PC-9 (cell line): ENCODE data around the gene SCP2. TPM values are rescaled to one million over a fixed set of nuclear protein-coding genes. Genes with fewer than 3 reads are reported as not detected.

Source experiments
- BruUV-seq: library from RNA; stranded (reverse); fragments of 400-500 nt; replicated peaks from 2 replicates; lab custom pipeline; 2021; lab: Mats Ljungman, UMichigan
- CTCF ChIA-PET: fragments of 300-600 bp; sonication (Branson Sonifier 250); formaldehyde crosslinking; loops from one replicate; lab custom pipeline; 2022; ENCODE audit warnings: antibody characterized with exemption; lab: Charles Lee
- POLR2A ChIA-PET: fragments of 300-600 bp; sonication (Branson Sonifier 250); formaldehyde crosslinking; loops from one replicate; lab custom pipeline; 2022; ENCODE audit warnings: antibody characterized with exemption; ENCODE audit not compliant: unreplicated experiment; lab: Charles Lee
- DNase-seq, 2 experiments: peaks; one replicate each; pipeline versions ENCODE4 v3.0.0 to v3.0.0-alpha.2; 2015 to 2022; ENCODE audit warnings: mixed read lengths in 1 of 2
- H2AFZ ChIP-seq: fragments of 200-600 bp; sonication (generic); 2 replicates; pipeline ENCODE4 v1.8.1; 2017; ENCODE audit warnings: antibody characterized with exemption
- H3F3A ChIP-seq: fragments of 200-600 bp; sonication (generic); 2 replicates; pipeline ENCODE4 v1.8.1; 2017; ENCODE audit warnings: antibody characterized with exemption, mild to moderate bottlenecking, low read depth; ENCODE audit not compliant: insufficient read depth
- H3K27ac ChIP-seq: fragments of 200-600 bp; sonication (generic); 2 replicates; pipeline ENCODE4 v1.6.1; 2016; ENCODE audit warnings: mixed run types
- H3K27me3 ChIP-seq: fragments of 200-600 bp; sonication (generic); 2 replicates; pipeline ENCODE4 v1.6.1; 2016; ENCODE audit warnings: low read depth, mixed run types; ENCODE audit not compliant: insufficient read depth
- H3K36me3 ChIP-seq: fragments of 200-600 bp; sonication (generic); 2 replicates; pipeline ENCODE4 v1.6.1; 2016; ENCODE audit warnings: low read depth, mixed run types
- H3K4me1 ChIP-seq: fragments of 200-600 bp; sonication (generic); replicated peaks from 2 replicates; pipeline ENCODE4 v1.6.1; 2016; ENCODE audit warnings: mixed run types; ENCODE audit not compliant: insufficient read depth
- H3K4me2 ChIP-seq: fragments of 200-600 bp; sonication (generic); 2 replicates; pipeline ENCODE4 v1.6.1; 2017; ENCODE audit warnings: mixed run types
- H3K4me3 ChIP-seq: fragments of 200-600 bp; sonication (generic); 2 replicates; pipeline ENCODE4 v1.6.1; 2016; ENCODE audit warnings: mixed run types
- H3K79me2 ChIP-seq: fragments of 200-600 bp; sonication (generic); 2 replicates; pipeline ENCODE4 v1.6.1; 2017; ENCODE audit warnings: low read depth, mixed run types
- H3K9me2 ChIP-seq: fragments of 200-600 bp; sonication (generic); 2 replicates; pipeline ENCODE4 v1.8.1; 2017; ENCODE audit warnings: mild to moderate bottlenecking; ENCODE audit not compliant: insufficient read depth
- H3K9me3 ChIP-seq: fragments of 200-600 bp; sonication (generic); 2 replicates; pipeline ENCODE4 v1.8.1; 2016; ENCODE audit warnings: low read depth; ENCODE audit not compliant: insufficient read depth
- H4K20me1 ChIP-seq: fragments of 200-600 bp; sonication (generic); 2 replicates; pipeline ENCODE4 v1.8.1; 2017; ENCODE audit not compliant: insufficient read depth
- CTCF ChIP-seq: fragments of 200-600 bp; sonication (generic); conservative IDR thresholded peaks from 2 replicates; pipeline ENCODE4 v1.6.1; 2017; ENCODE audit warnings: mixed run types, antibody characterized with exemption, mild to moderate bottlenecking, moderate library complexity
- EZH2 ChIP-seq: fragments of 200-600 bp; sonication (generic); IDR thresholded peaks from 2 replicates; pipeline ENCODE4 v1.8.0; 2017; ENCODE audit warnings: antibody characterized with exemption, low read depth
- intact Hi-C: fragments of 100-400 bp; cut with micrococcal nuclease; formaldehyde crosslinking; loops from one replicate; pipeline ENCODE4 v1.10.0; 2022; ENCODE audit not compliant: unreplicated experiment
- total RNA-seq: library from RNA; stranded (reverse); gene quantifications from 2 replicates; pipeline ENCODE4 v1.2.3, GENCODE V29; 2021

SCP2 gene
- total RNA-seq, 1 experiment from 2014 or later = 87.8 TPM

DNA sequence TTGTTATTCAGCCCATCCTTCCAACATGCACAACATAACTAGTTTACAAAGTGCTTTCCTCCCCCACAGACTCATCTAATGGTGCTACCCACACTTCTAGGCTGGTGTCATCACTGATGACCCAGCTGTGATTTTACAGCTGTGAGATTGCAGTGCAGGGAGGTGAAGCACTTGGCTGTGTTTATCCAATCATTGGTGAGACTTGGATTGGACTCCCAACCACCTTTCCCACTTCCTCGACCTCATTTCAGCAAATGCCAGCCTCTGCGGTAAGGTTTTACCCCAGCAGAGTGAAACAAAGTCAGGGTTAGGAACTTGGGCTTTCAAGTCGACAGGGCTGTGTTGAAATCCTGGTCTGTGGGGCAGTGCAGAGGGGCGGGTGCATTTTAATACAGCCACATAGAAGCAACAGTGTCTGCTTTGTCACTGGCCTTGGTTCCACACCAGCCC lies 27.6 kb upstream of the SCP2 start:
- no peak overlapping the region for H2AFZ ChIP-seq
- no peak overlapping the region for H3K27ac ChIP-seq
- H3K27me3 ChIP-seq = no peaks in the 10 kb centered on the region
- H3K9me3 ChIP-seq = no peaks in the 10 kb centered on the region
- no peaks in the 10 kb centered on the region for H3K9me2 ChIP-seq
- H4K20me1 ChIP-seq = no peaks in the 10 kb centered on the region
- CTCF ChIA-PET = no interaction called here
- H3K4me2 ChIP-seq = no peak overlapping the region
- no peak for DNase-seq
- no TSS peak for BruUV-seq
- H3K4me3 ChIP-seq = no peak overlapping the region
- POLR2A ChIA-PET = no interaction called here
- intact Hi-C loops = no loop called here
- H3K79me2 ChIP-seq = no peaks in the 10 kb centered on the region
- H3K36me3 ChIP-seq = no peaks in the 10 kb centered on the region
- no peak for TF ChIP-seq CTCF
- peaks cover 8% of the 10 kb centered on the region; the same call in 1 of the 2 replicates for H3F3A ChIP-seq
- no peaks in the 10 kb centered on the region for H3K4me1 ChIP-seq

GRCh38 chr1:52900402-52900801 lies 26.7 kb upstream of the SCP2 start:
- H3K9me3 ChIP-seq = no peaks in the 10 kb centered on the region
- no TSS peak for BruUV-seq
- H3K4me2 ChIP-seq = no peak overlapping the region
- TF ChIP-seq CTCF = no peak
- TF ChIP-seq EZH2 = no peak
- no peak overlapping the region for H2AFZ ChIP-seq
- H3K79me2 ChIP-seq = no peaks in the 10 kb centered on the region
- no peak overlapping the region for H3K27ac ChIP-seq
- no peaks in the 10 kb centered on the region for H4K20me1 ChIP-seq
- peaks cover 8% of the 10 kb centered on the region; the same call in 1 of the 2 replicates for H3F3A ChIP-seq
- intact Hi-C loops = no loop called here
- DNase-seq = no peak
- no peaks in the 10 kb centered on the region for H3K27me3 ChIP-seq
- no peak overlapping the region for H3K4me3 ChIP-seq
- no peaks in the 10 kb centered on the region for H3K9me2 ChIP-seq
- CTCF ChIA-PET = no interaction called here
- no peaks in the 10 kb centered on the region for H3K4me1 ChIP-seq
- POLR2A ChIA-PET = no interaction called here
- no peaks in the 10 kb centered on the region for H3K36me3 ChIP-seq

GRCh38 chr1:52901384-52901783 lies 25.7 kb upstream of the SCP2 start:
- H3K4me3 ChIP-seq = no peak overlapping the region
- H3K27me3 ChIP-seq = no peaks in the 10 kb centered on the region
- H3K27ac ChIP-seq = no peak overlapping the region
- TF ChIP-seq CTCF (no peak), EZH2 (no peak)
- H3K9me2 ChIP-seq = no peaks in the 10 kb centered on the region
- intact Hi-C loops = no loop called here
- no peaks in the 10 kb centered on the region for H3K36me3 ChIP-seq
- no peaks in the 10 kb centered on the region for H3K9me3 ChIP-seq
- H4K20me1 ChIP-seq = no peaks in the 10 kb centered on the region
- CTCF ChIA-PET = interaction anchor here (0.6 kb wide), 1 partner anchor 64 kb away, joined by 4 read pairs; no protein-coding TSS in a partner anchor
- no peaks in the 10 kb centered on the region for H3K4me1 ChIP-seq
- no peak for DNase-seq
- peaks cover 8% of the 10 kb centered on the region; the same call in 1 of the 2 replicates for H3F3A ChIP-seq
- BruUV-seq = no TSS peak
- H3K79me2 ChIP-seq = no peaks in the 10 kb centered on the region
- no peak overlapping the region for H3K4me2 ChIP-seq
- no peak overlapping the region for H2AFZ ChIP-seq
- POLR2A ChIA-PET = interaction anchor here (0.6 kb wide), 1 partner anchor 721 kb away, joined by 5 read pairs; no protein-coding TSS in a partner anchor
